Fibroblast of pulmonary artery (primary cell): ENCODE measurements around the gene CHAD.
A peak's percentile ranks its signal among the peaks of the same experiment; 100 is the strongest.

ENCODE experiments used
- DNase-seq: peaks from one replicate; pipeline ENCODE4 v3.0.0-alpha.2; 2010; ENCODE audit warnings: low read depth
- H3K4me3 ChIP-seq: replicated peaks from 2 replicates; pipeline ENCODE4 v1.5.1; 2011; ENCODE audit warnings: low read depth, mild to moderate bottlenecking, control low read depth, low read length, moderate library complexity
- TF ChIP-seq, protein P1 (sequence below): IDR thresholded peaks from 2 replicates; pipeline ENCODE4 v1.5.1; 2011; ENCODE audit warnings: mild to moderate bottlenecking, control low read depth, low read length, inconsistent platforms; ENCODE audit errors: missing control alignments

Gene CHAD

DNA sequence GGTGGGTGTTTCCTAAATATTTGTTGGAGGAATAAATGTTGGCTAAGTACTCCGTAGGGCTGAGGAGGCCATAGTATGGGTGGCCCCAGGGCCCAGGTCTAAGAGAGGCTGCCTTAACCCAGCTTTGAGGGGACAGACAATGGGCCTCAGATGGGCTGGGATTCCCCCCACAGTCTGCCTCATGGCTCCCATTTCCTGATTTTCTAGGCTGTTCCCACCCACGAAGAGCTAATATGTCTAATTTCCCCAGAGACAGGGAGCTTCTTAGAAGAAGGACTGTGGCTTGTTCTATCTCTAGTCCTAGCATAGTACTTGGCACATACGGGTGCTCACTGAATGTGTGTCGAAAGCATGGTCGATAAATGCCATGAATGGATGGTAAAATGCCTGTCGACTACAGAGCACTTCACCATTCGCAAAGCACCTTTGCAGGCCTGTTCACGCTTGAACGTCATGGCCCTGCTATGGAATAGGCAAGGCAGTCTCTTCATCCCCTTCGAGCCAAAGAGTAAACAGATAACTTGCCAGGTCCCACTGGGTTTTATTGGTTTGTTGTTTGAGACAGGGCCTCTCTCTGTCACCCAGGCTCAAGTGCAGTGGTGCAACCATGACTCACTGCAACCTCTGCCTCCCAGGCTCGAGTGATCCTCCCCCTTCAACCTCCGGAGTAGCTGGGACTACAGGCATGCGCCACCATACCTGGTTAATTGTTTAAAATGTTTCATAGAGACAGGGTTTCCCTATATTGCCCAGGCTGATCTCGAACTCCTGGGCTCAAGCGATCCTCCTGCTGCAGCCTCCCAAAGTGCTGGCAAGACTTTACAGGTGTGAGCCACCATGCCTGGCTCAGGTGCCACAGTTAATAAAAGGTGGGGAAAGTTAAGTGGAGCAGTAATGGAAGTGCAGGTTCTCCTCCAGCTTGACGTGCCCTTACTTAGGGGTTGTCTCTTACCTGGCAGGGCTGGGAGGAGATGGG is 9.7 kb downstream of the CHAD start:
- H3K4me3 ChIP-seq = no peak overlapping the region
- DNase-seq = peak; percentile 23
- TF ChIP-seq, protein P1, sequence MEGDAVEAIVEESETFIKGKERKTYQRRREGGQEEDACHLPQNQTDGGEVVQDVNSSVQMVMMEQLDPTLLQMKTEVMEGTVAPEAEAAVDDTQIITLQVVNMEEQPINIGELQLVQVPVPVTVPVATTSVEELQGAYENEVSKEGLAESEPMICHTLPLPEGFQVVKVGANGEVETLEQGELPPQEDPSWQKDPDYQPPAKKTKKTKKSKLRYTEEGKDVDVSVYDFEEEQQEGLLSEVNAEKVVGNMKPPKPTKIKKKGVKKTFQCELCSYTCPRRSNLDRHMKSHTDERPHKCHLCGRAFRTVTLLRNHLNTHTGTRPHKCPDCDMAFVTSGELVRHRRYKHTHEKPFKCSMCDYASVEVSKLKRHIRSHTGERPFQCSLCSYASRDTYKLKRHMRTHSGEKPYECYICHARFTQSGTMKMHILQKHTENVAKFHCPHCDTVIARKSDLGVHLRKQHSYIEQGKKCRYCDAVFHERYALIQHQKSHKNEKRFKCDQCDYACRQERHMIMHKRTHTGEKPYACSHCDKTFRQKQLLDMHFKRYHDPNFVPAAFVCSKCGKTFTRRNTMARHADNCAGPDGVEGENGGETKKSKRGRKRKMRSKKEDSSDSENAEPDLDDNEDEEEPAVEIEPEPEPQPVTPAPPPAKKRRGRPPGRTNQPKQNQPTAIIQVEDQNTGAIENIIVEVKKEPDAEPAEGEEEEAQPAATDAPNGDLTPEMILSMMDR = no peak

DNA sequence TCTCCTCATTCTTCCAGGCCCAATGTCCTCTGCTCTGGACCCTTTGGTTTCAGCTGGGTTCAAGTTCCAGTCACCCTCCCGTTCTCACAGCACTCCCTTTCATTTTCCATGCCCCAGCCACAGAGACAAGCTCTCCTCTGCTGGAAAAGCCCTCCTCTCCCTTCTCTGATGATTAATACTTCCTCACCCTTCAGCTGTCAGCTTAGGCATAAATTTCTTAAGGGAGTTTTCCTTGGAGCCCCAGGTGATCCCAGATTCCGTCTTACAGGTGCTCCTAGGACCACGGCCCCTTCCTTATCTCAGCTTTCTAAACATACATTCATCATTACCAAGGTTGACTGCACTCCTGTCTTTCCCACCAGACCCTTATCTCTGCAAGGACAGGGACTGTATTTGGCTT is 10.4 kb downstream of the CHAD start:
- TF ChIP-seq, protein P1 = no peak
- DNase-seq = no peak
- no peak overlapping the region for H3K4me3 ChIP-seq

DNA sequence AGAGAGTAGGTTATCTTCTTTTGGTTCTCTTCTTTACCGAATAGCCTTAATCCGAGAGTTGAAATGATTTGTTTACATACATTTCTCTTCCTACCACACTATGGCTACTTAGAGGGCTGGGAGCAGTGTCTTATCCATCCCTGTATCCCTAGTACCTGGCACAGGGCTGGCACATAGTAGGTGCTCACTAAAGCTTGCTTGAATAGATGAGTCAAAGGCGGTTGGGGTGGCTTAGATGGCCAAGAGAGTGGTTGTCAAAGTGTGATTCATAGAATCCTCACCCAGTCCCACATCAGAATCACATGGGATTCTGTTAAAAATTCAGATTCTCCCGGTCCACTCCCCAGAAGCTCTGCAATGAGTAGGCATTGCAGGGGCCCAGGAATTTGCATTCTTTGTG is 11.1 kb downstream of the CHAD start:
- TF ChIP-seq, protein P1 = no peak
- H3K4me3 ChIP-seq = no peak overlapping the region
- DNase-seq = no peak

- no peak for DNase-seq
- no peak overlapping the region for H3K4me3 ChIP-seq
- TF ChIP-seq, protein P1 = no peak
Observed at GRCh38 chr17:50453901-50454300, 14.8 kb downstream of the CHAD start.

- peak; percentile 19 for DNase-seq
- H3K4me3 ChIP-seq = no peak overlapping the region
Observed at GRCh38 chr17:50452630-50453300, 15.9 kb downstream of the CHAD start.

GRCh38 chr17:50451943-50452629 is 16.6 kb downstream of the CHAD start:
- H3K4me3 ChIP-seq = no peak overlapping the region
- no peak for DNase-seq

More at GRCh38 chr17:50452630-50453300, 15.9 kb downstream of the CHAD start:
- TF ChIP-seq, protein P1 = no peak

More at GRCh38 chr17:50451943-50452629, 16.6 kb downstream of the CHAD start:
- TF ChIP-seq, protein P1 = no peak
